Gastroesophageal sphincter (tissue), 4 donors: ENCODE measurements around the gene ARHGEF2. TPM values are rescaled to one million over a fixed set of nuclear protein-coding genes. Genes with fewer than 3 reads are reported as not detected.

Experiments
- ATAC-seq: fragments of 150-250 bp; one replicate; pipeline ENCODE4 v1.9.1; 2016; ENCODE audit warnings: mild to moderate bottlenecking, moderate library complexity
- H3K27ac ChIP-seq, 4 donors: fragments of 200-600 bp; sonication (generic) in 3 of 4; 1 replicate in 3 of 4; 2 replicates in 1 of 4; pipeline ENCODE4 v1.5.1; 2016 to 2019
- H3K27me3 ChIP-seq: fragments of 200-600 bp; sonication (generic); one replicate; pipeline ENCODE4 v1.5.1; 2019
- H3K36me3 ChIP-seq, 2 donors: fragments of 200-600 bp; sonication (generic); one replicate each; pipeline ENCODE4 v1.5.1; 2019; ENCODE audit warnings: control low read depth in 1 of 2
- H3K4me1 ChIP-seq, 3 donors: fragments of 200-600 bp; sonication (generic); 1 replicate in 2 of 3; 2 replicates in 1 of 3; pipeline ENCODE4 v1.5.1; 2016 to 2019; ENCODE audit warnings: control low read depth in 2 of 3
- H3K4me3 ChIP-seq, 2 donors: fragments of 200-600 bp; sonication (generic); one replicate each; pipeline ENCODE4 v1.5.1; 2019; ENCODE audit warnings: mild to moderate bottlenecking in 1 of 2, moderate library complexity in 1 of 2
- H3K9me3 ChIP-seq, 3 donors: fragments of 200-600 bp; sonication (generic); one replicate each; pipeline ENCODE4 v1.5.1; 2017 to 2019; ENCODE audit warnings: control low read depth in 2 of 3
- CTCF ChIP-seq, 4 experiments: fragments of 200-600 bp in 2 of 4; fragments of 450-650 bp in 2 of 4; sonication (generic) in 1 of 4; IDR thresholded peaks; one replicate each; pipeline ENCODE4 v1.5.1; 2017 to 2019; ENCODE audit warnings: antibody characterized with exemption in 4 of 4, mild to moderate bottlenecking in 2 of 4, moderate library complexity in 2 of 4
- EP300 ChIP-seq: sonication (generic); formaldehyde crosslinking; IDR thresholded peaks from one replicate; pipeline ENCODE4 v1.6.1; 2017; ENCODE audit warnings: antibody characterized with exemption, mild to moderate bottlenecking
- POLR2A ChIP-seq, 2 donors: fragments of 450-650 bp; IDR thresholded peaks; one replicate each; pipeline ENCODE4 v1.6.1; 2017; ENCODE audit warnings: antibody characterized with exemption in 2 of 2, mild to moderate bottlenecking in 2 of 2, moderate library complexity in 1 of 2
- POLR2AphosphoS5 ChIP-seq: sonication (generic); formaldehyde crosslinking; IDR thresholded peaks from one replicate; pipeline ENCODE4 v1.6.1; 2017; ENCODE audit warnings: antibody characterized with exemption
- WGBS, 2 donors: methylation state at CpG; one replicate each; pipeline ENCODE4 v1.1.5; 2018; ENCODE audit warnings: low coverage in 1 of 2; 5-methylcytosine and 5-hydroxymethylcytosine counted together
- total RNA-seq, 4 donors: library from RNA; depleted of rRNA; stranded (reverse); fragments of >200 nt; gene quantifications; one replicate each; pipeline ENCODE4 v1.1.0, GENCODE V29; 2016

Gene ARHGEF2
- total RNA-seq, 4 donors from 2014 or later, result 69.7 to 94.0 (median 82.6) TPM

GRCh38 chr1:156002188-156002911 is 24.0 kb upstream of the ARHGEF2 start:
- WGBS, 2 donors, result 40 to 58% methylated on average over 2 of the region's 3 CpGs
- TF ChIP-seq CTCF (IDR thresholded peaks at IDR 0.05), result no peak
- no peak for TF ChIP-seq EP300
- no peak for TF ChIP-seq POLR2AphosphoS5
- TF ChIP-seq POLR2A (IDR thresholded peaks at IDR 0.05), result no peak
- no peak for ATAC-seq
- H3K9me3 ChIP-seq, result no peaks in the 10 kb centered on the region
- H3K27ac ChIP-seq, result no peak overlapping the region
- no peaks in the 10 kb centered on the region for H3K27me3 ChIP-seq
- H3K4me1 ChIP-seq, result no peaks in the 10 kb centered on the region
- H3K4me3 ChIP-seq, result no peak overlapping the region
- no peaks in the 10 kb centered on the region for H3K36me3 ChIP-seq

GRCh38 chr1:156001662-156002171 is 23.4 kb upstream of the ARHGEF2 start:
- H3K4me3 ChIP-seq, result no peak overlapping the region
- no peak overlapping the region for H3K27ac ChIP-seq
- H3K4me1 ChIP-seq, result no peaks in the 10 kb centered on the region
- TF ChIP-seq CTCF (IDR thresholded peaks at IDR 0.05) (no peak), POLR2A (IDR thresholded peaks at IDR 0.05) (no peak), EP300 (no peak), POLR2AphosphoS5 (no peak)
- WGBS, 2 donors, result 73% methylated on average over 4 of the region's 4 CpGs
- no peaks in the 10 kb centered on the region for H3K9me3 ChIP-seq
- H3K36me3 ChIP-seq, result no peaks in the 10 kb centered on the region
- no peak for ATAC-seq
- H3K27me3 ChIP-seq, result no peaks in the 10 kb centered on the region

- H3K27ac ChIP-seq, result no peak overlapping the region
- no peaks in the 10 kb centered on the region for H3K27me3 ChIP-seq
- 60 to 66% methylated on average over 4 to 8 of the region's 10 CpGs for WGBS, 2 donors
- TF ChIP-seq POLR2A (IDR thresholded peaks at IDR 0.05) (no peak), POLR2AphosphoS5 (no peak), EP300 (no peak), CTCF (IDR thresholded peaks at IDR 0.05) (no peak)
- no peak overlapping the region for H3K4me3 ChIP-seq
- H3K4me1 ChIP-seq, result no peaks in the 10 kb centered on the region
- H3K9me3 ChIP-seq, result no peaks in the 10 kb centered on the region
- no peak for ATAC-seq
- no peaks in the 10 kb centered on the region for H3K36me3 ChIP-seq
Observed at GRCh38 chr1:156001021-156001661, 22.8 kb upstream of the ARHGEF2 start.

- no peaks in the 10 kb centered on the region for H3K27me3 ChIP-seq
- H3K36me3 ChIP-seq, result no peaks in the 10 kb centered on the region
- WGBS, 2 donors, result 45 to 82% methylated on average over 1 of the region's 1 CpG
- no peaks in the 10 kb centered on the region for H3K4me1 ChIP-seq
- TF ChIP-seq POLR2AphosphoS5 (no peak), POLR2A (IDR thresholded peaks at IDR 0.05) (no peak), CTCF (IDR thresholded peaks at IDR 0.05) (no peak), EP300 (no peak)
- H3K9me3 ChIP-seq, result no peaks in the 10 kb centered on the region
- ATAC-seq, result no peak
- no peak overlapping the region for H3K4me3 ChIP-seq
- no peak overlapping the region for H3K27ac ChIP-seq
Observed at GRCh38 chr1:155999964-156000363, 21.6 kb upstream of the ARHGEF2 start.

- no peak for ATAC-seq
- Histone ChIP-seq H3K36me3 (no peaks in the 10 kb centered on the region), H3K27me3 (no peaks in the 10 kb centered on the region), H3K4me1 (peaks cover 0 to 5% (median 0%) of the 10 kb centered on the region in 3 donors), H3K4me3 (no peak overlapping the region), H3K9me3 (no peaks in the 10 kb centered on the region), H3K27ac (no peak overlapping the region)
- WGBS, 2 donors, result 17 to 44% methylated on average over 2 of the region's 2 CpGs
- TF ChIP-seq POLR2AphosphoS5 (no peak), CTCF (IDR thresholded peaks at IDR 0.05) (no peak), EP300 (no peak), POLR2A (IDR thresholded peaks at IDR 0.05) (no peak)
Observed at GRCh38 chr1:155996166-155996565, 17.8 kb upstream of the ARHGEF2 start.
